ENCODE measurements around the gene ZMIZ1. TPM values are rescaled to one million over a fixed set of nuclear protein-coding genes. Genes with fewer than 3 reads are reported as not detected.

Gene ZMIZ1
- total RNA-seq, 5 donors from 2014 or later (not counting 1 experiment from before 2014, with no cell fraction given) = 16.8 to 27.1 (median 21.2) TPM

DNA sequence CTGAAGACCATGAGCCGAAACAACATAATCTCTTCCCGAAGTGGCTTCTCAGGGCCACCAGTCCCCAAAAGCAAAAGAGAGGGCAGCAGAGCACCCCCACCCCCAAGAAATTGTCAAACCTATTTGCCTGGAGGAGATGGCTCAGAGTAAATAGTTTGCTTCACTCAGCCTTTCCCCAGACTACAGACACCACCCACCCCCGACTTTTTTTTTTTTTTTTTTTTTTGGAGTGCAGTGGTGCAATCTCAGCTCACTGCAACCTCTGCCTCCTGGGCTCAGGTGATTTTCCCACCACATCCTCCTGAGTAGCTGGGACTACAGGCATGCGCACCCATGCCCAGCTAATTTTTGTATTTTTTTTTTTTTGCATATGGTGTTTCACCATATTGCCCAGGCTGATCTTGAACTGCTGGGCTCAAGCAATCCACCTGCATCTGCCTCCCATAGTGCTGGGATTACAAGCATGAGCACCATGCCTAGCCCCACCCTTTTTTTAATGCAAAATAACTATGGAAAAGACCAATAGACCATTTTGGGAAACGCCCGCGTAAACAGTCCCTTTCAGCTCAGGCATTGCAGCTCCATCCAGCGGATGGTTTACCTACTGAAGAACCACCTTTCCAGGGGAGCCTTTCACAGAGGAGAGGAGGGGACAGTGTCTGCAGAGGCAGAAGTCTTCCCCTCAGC, 9.7 kb downstream of the ZMIZ1 start:
- H3K4me3 ChIP-seq (ENCODE audit: control insufficient read depth in 1 of 2, extremely low read depth in 1 of 2, low read length in 1 of 2) = no peak overlapping the region
- Mint-ChIP-seq H3K4me1 (peaks cover 45 to 74% (median 45%) of the 10 kb centered on the region in 3 donors), H3K36me3 (peaks cover 6% of the 10 kb centered on the region), H3K9me3 (no peaks in the 10 kb centered on the region), H3K4me3 (no peak overlapping the region), H3K27me3 (no peaks in the 10 kb centered on the region), H3K27ac (no peak overlapping the region)
- H3K4me1 ChIP-seq (ENCODE audit: control insufficient read depth in 1 of 2, extremely low read depth in 1 of 2, insufficient read depth in 2 of 2, low read length in 2 of 2) = peaks cover 4 to 20% of the 10 kb centered on the region in 2 experiments
- ChIA-PET POLR2A (interaction anchor here (0.6 to 1.0 kb wide), 2 partner anchors 69 to 82 kb away, joined by 3 to 7 read pairs; no protein-coding TSS in a partner anchor), CTCF (interaction anchor here in 1 of 2 donors (0.5 kb wide), 1 partner anchor 786 kb away, joined by 3 read pairs; no protein-coding TSS in a partner anchor)
- no CpG with 5 or more reads among the region's 8 CpGs for WGBS (ENCODE audit: insufficient coverage)
- no peaks in the 10 kb centered on the region for H3K9me3 ChIP-seq
- DNase-seq (no peak), ATAC-seq (replicated peaks in 1 of 4) (no peak)
- no peak overlapping the region for H3K27ac ChIP-seq (ENCODE audit: low read length)
- H3K36me3 ChIP-seq (ENCODE audit: control insufficient read depth in 2 of 2, extremely low read depth in 1 of 2, insufficient read depth in 1 of 2, low read length in 1 of 2) = peaks cover 0 to 5% of the 10 kb centered on the region in 2 donors
- H3K27me3 ChIP-seq (replicated peaks in 1 of 2; ENCODE audit: control insufficient read depth in 2 of 2, extremely low read depth in 1 of 2, insufficient read depth in 2 of 2, low read length in 1 of 2) = no peaks in the 10 kb centered on the region

DNA sequence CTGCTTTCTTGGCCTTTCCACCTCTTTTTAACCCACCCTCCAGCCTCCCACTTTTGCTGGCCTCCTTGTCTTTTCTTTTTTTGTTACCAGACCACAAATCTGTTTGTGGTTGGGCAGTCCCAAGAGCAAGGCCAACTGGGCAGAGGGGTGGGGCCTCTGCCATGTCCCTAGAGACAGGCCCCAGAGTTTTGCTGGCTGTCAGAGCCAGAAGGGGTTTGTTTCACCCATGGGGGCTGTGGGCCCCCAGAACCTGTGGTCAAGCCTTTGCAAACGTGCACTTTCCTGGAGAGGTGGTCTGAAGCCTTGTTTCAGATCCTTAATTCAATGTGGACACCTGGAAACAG, 10.3 kb downstream of the ZMIZ1 start:
- Mint-ChIP-seq H3K27ac (no peak overlapping the region), H3K9me3 (no peaks in the 10 kb centered on the region), H3K4me3 (no peak overlapping the region), H3K4me1 (peaks cover 47 to 75% (median 48%) of the 10 kb centered on the region in 3 donors), H3K27me3 (no peaks in the 10 kb centered on the region), H3K36me3 (peaks cover 8% of the 10 kb centered on the region)
- ChIA-PET CTCF (no interaction called here), POLR2A (no interaction called here)
- 100% methylated on average over 1 of the region's 1 CpG for WGBS (ENCODE audit: insufficient coverage)
- ATAC-seq (replicated peaks in 1 of 4) = no peak
- Histone ChIP-seq H3K36me3 (ENCODE audit: control insufficient read depth in 2 of 2, extremely low read depth in 1 of 2, insufficient read depth in 1 of 2, low read length in 1 of 2) (peaks cover 0 to 5% of the 10 kb centered on the region in 2 donors), H3K4me3 (ENCODE audit: control insufficient read depth in 1 of 2, extremely low read depth in 1 of 2, low read length in 1 of 2) (no peak overlapping the region), H3K9me3 (no peaks in the 10 kb centered on the region), H3K27ac (ENCODE audit: low read length) (no peak overlapping the region), H3K4me1 (ENCODE audit: control insufficient read depth in 1 of 2, extremely low read depth in 1 of 2, insufficient read depth in 2 of 2, low read length in 2 of 2) (peaks cover 8 to 25% of the 10 kb centered on the region in 2 experiments), H3K27me3 (replicated peaks in 1 of 2; ENCODE audit: control insufficient read depth in 2 of 2, extremely low read depth in 1 of 2, insufficient read depth in 2 of 2, low read length in 1 of 2) (no peaks in the 10 kb centered on the region)
- DNase-seq = no peak

DNA sequence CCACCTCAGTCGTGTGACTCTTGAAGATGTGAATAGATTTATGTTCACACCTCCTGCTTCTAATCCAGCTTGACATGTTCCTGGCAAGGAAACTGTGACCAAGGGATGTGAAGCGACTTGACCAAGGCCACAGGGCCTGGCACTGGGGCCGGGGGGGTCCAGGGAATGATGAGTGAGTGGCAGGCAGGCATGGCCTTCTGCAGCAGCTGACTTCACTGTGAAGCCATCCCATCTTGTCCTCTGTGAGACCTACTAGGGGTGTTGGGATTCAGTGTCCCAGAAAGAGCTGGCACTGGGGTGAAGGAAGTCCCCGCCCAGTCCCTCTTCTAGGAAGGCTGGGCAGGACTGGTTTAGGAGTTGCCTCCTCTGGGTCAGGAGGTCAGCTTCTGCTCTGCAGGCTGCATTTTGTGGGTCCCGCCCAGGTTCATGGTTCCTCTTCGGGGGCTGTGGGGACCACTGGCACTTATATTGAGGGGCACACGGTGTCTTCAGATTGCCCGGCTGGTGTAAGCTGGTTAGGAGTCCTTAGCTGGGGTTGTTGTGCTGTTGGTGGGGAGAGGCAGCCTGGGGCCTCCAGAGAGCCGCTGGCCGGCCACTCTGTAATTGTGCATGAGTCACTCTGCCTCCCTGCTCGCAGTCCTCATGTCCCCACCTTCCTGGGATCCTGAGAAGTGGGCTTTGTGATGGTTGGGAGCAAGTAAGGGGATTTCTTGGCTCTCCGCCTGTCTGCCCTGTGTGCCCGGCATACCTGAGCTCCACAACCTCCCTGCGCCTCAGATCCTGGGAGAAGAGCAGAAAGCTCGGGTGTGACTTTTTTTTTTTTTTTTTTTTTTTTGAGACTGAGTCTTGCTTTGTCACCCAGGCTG, 11.0 kb downstream of the ZMIZ1 start:
- peaks cover 10% of the 10 kb centered on the region for H3K36me3 Mint-ChIP-seq
- Histone ChIP-seq H3K27me3 (replicated peaks in 1 of 2; ENCODE audit: control insufficient read depth in 2 of 2, extremely low read depth in 1 of 2, insufficient read depth in 2 of 2, low read length in 1 of 2) (no peaks in the 10 kb centered on the region), H3K36me3 (ENCODE audit: control insufficient read depth in 2 of 2, extremely low read depth in 1 of 2, insufficient read depth in 1 of 2, low read length in 1 of 2) (peaks cover 0 to 5% of the 10 kb centered on the region in 2 donors), H3K4me3 (ENCODE audit: control insufficient read depth in 1 of 2, extremely low read depth in 1 of 2, low read length in 1 of 2) (no peak overlapping the region), H3K9me3 (no peaks in the 10 kb centered on the region), H3K4me1 (ENCODE audit: control insufficient read depth in 1 of 2, extremely low read depth in 1 of 2, insufficient read depth in 2 of 2, low read length in 2 of 2) (peaks cover 11 to 32% of the 10 kb centered on the region in 2 experiments), H3K27ac (ENCODE audit: low read length) (no peak overlapping the region)
- ATAC-seq (replicated peaks in 1 of 4) = no peak
- H3K9me3 Mint-ChIP-seq = no peaks in the 10 kb centered on the region
- CTCF ChIA-PET = no interaction called here
- H3K27ac Mint-ChIP-seq = no peak overlapping the region
- no peaks in the 10 kb centered on the region for H3K27me3 Mint-ChIP-seq
- no peak overlapping the region for H3K4me3 Mint-ChIP-seq
- 90% methylated on average over 8 of the region's 15 CpGs for WGBS (ENCODE audit: insufficient coverage)
- POLR2A ChIA-PET = no interaction called here
- H3K4me1 Mint-ChIP-seq = peaks cover 48 to 77% (median 51%) of the 10 kb centered on the region in 3 donors
- DNase-seq = no peak

- Histone ChIP-seq H3K4me3 (ENCODE audit: control insufficient read depth in 1 of 2, extremely low read depth in 1 of 2, low read length in 1 of 2) (no peak overlapping the region), H3K36me3 (ENCODE audit: control insufficient read depth in 2 of 2, extremely low read depth in 1 of 2, insufficient read depth in 1 of 2, low read length in 1 of 2) (peaks cover 0 to 5% of the 10 kb centered on the region in 2 donors), H3K27ac (ENCODE audit: low read length) (no peak overlapping the region), H3K27me3 (replicated peaks in 1 of 2; ENCODE audit: control insufficient read depth in 2 of 2, extremely low read depth in 1 of 2, insufficient read depth in 2 of 2, low read length in 1 of 2) (no peaks in the 10 kb centered on the region), H3K9me3 (no peaks in the 10 kb centered on the region), H3K4me1 (ENCODE audit: control insufficient read depth in 1 of 2, extremely low read depth in 1 of 2, insufficient read depth in 2 of 2, low read length in 2 of 2) (peaks cover 11 to 42% of the 10 kb centered on the region in 2 experiments)
- POLR2A ChIA-PET = no interaction called here
- CTCF ChIA-PET = interaction anchor here in 1 of 2 donors (0.6 kb wide), 1 partner anchor 65 kb away, joined by 3 read pairs; no protein-coding TSS in a partner anchor
- Mint-ChIP-seq H3K9me3 (no peaks in the 10 kb centered on the region), H3K27ac (no peak overlapping the region), H3K27me3 (no peaks in the 10 kb centered on the region), H3K36me3 (peaks cover 10% of the 10 kb centered on the region), H3K4me1 (peaks cover 49 to 75% (median 52%) of the 10 kb centered on the region in 3 donors), H3K4me3 (no peak overlapping the region)
- DNase-seq (no peak), ATAC-seq (replicated peaks in 1 of 4) (no peak)
- 80% methylated on average over 12 of the region's 12 CpGs for WGBS (ENCODE audit: insufficient coverage)
Observed at GRCh38 chr10:79081353-79082034, 12.7 kb downstream of the ZMIZ1 start.

- peaks cover 11 to 42% of the 10 kb centered on the region in 2 experiments for H3K4me1 ChIP-seq (ENCODE audit: control insufficient read depth in 1 of 2, extremely low read depth in 1 of 2, insufficient read depth in 2 of 2, low read length in 2 of 2)
Observed at GRCh38 chr10:79082035-79082373, 13.2 kb downstream of the ZMIZ1 start.

More at GRCh38 chr10:79082035-79082373, 13.2 kb downstream of the ZMIZ1 start:
- WGBS (ENCODE audit: insufficient coverage) = 81% methylated on average over 6 of the region's 6 CpGs
- Histone ChIP-seq H3K27me3 (replicated peaks in 1 of 2; ENCODE audit: control insufficient read depth in 2 of 2, extremely low read depth in 1 of 2, insufficient read depth in 2 of 2, low read length in 1 of 2) (no peaks in the 10 kb centered on the region), H3K4me3 (ENCODE audit: control insufficient read depth in 1 of 2, extremely low read depth in 1 of 2, low read length in 1 of 2) (no peak overlapping the region), H3K9me3 (no peaks in the 10 kb centered on the region), H3K36me3 (ENCODE audit: control insufficient read depth in 2 of 2, extremely low read depth in 1 of 2, insufficient read depth in 1 of 2, low read length in 1 of 2) (peaks cover 0 to 4% of the 10 kb centered on the region in 2 donors), H3K27ac (ENCODE audit: low read length) (no peak overlapping the region)
- Mint-ChIP-seq H3K4me1 (peaks cover 53 to 76% (median 55%) of the 10 kb centered on the region in 3 donors), H3K4me3 (no peak overlapping the region), H3K27ac (no peak overlapping the region), H3K9me3 (no peaks in the 10 kb centered on the region), H3K27me3 (no peaks in the 10 kb centered on the region), H3K36me3 (peaks cover 10% of the 10 kb centered on the region)
- DNase-seq = no peak
- CTCF ChIA-PET = no interaction called here
- POLR2A ChIA-PET = no interaction called here
- ATAC-seq (replicated peaks in 1 of 4) = no peak

Measured in T-cell (primary cell).